IPS DF 6.9 (cell line): ENCODE results near the gene NUP85.
"Not testable (repeated sequence)": the region's sequence is repeated elsewhere in the genome, so short reads cannot be mapped to it uniquely, and the experiment has no call there.

Experiments used
- DNase-seq: peaks from one replicate; pipeline ENCODE4 v3.0.0-alpha.2; 2013; ENCODE audit warnings: low read depth, low spot score
- H3K27ac ChIP-seq: one replicate; pipeline ENCODE4 v1.5.1; 2013; ENCODE audit warnings: low read length, control low read depth
- H3K27me3 ChIP-seq: 2 replicates; pipeline ENCODE4 v1.6.1; 2013; ENCODE audit warnings: mild to moderate bottlenecking, low read length; ENCODE audit not compliant: control insufficient read depth, insufficient read depth
- H3K36me3 ChIP-seq: 2 replicates; pipeline ENCODE4 v1.6.1; 2013; ENCODE audit warnings: low read length; ENCODE audit not compliant: control insufficient read depth, insufficient read depth
- H3K4me1 ChIP-seq: 2 replicates; pipeline ENCODE4 v1.6.1; 2013; ENCODE audit warnings: low read length; ENCODE audit not compliant: control insufficient read depth, insufficient read depth
- H3K4me3 ChIP-seq: 2 replicates; pipeline ENCODE4 v1.5.1; 2013; ENCODE audit warnings: mild to moderate bottlenecking, low read length
- H3K9me3 ChIP-seq: 2 replicates; pipeline ENCODE4 v1.6.1; 2013; ENCODE audit warnings: low read length, inconsistent platforms; ENCODE audit not compliant: control insufficient read depth, insufficient read depth
- WGBS: extraction: QIAGEN DNeasy Blood & Tissue Kit; methylation state at CpG from one replicate; pipeline ENCODE4 v1.1.7; 2013; ENCODE audit warnings: mixed read lengths, missing lambda C conversion rate; ENCODE audit not compliant: insufficient read length, insufficient coverage; 5-methylcytosine and 5-hydroxymethylcytosine counted together

The NUP85 gene

DNA sequence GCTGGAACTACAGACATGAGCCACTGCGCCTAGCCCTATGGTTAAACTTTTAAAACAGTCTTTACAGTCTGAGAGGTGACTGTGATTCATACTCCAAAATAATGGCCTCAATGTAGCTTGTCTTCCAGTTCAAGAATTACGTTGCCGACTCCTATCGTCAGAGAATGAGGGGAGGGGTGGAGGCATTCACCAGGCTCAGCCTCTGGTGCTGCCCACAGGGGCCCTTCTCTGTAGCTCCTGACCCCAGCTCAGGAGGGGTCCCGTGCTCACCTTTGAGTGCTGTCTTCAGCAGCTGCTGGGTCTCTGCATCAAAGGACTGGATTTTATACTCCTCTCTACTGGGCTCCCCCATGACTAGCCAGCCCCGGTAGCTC is 64.4 kb downstream of the NUP85 start:
- DNase-seq, result no peak
- peaks cover 17% of the 10 kb centered on the region for H3K36me3 ChIP-seq
- H3K27ac ChIP-seq, result no peak overlapping the region
- peaks cover 4% of the 10 kb centered on the region; the same call in 1 of the 2 replicates for H3K4me1 ChIP-seq
- H3K9me3 ChIP-seq, result no peaks in the 10 kb centered on the region
- peak overlapping the region; percentile 45; the same call in 1 of the 2 replicates for H3K4me3 ChIP-seq
- WGBS, result no CpG with 5 or more reads among the region's 6 CpGs
- no peaks in the 10 kb centered on the region for H3K27me3 ChIP-seq

DNA sequence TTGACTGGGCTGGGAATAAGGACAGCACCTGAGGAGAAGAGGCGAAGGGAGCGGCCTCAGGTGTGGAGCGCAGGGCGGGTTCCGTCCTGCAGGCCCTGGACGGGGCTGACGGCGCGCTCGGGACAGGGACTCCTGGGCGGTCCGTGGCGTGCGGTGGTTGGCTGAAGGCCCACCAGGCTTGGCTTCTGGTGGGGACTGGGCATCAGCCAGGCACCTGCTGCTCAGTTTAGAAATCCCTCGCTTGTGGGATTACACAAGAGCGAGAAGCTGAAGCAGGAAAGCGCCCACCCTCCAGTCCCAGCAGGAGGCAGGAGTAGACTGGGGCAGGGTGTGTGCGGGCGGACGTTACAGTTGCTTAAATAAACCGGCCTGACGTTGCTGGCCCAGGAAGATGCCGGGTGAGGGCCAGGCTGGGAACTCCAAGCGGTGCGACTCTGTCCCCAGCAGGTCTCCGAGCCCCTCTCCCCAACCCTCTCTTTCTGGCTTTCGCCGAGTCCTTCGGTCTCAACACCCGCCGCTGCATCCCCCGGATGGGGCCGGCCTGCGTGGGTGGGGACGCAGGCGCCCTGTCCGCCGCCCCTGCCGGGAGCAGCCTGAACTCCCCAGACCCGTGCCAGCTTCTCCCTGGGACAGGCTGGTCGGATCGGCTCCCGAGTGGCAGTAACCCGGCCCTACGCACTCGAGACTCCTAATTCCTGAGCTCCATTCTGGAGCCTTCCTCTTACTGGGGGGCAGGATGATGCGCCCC is 64.9 kb downstream of the NUP85 start:
- H3K9me3 ChIP-seq, result no peaks in the 10 kb centered on the region
- no peaks in the 10 kb centered on the region for H3K27me3 ChIP-seq
- DNase-seq, result no peak
- H3K4me3 ChIP-seq, result peak overlapping the region; percentile 45; the same call in 1 of the 2 replicates
- WGBS, result no CpG with 5 or more reads among the region's 47 CpGs
- H3K36me3 ChIP-seq, result peaks cover 16% of the 10 kb centered on the region
- H3K27ac ChIP-seq, result no peak overlapping the region
- H3K4me1 ChIP-seq, result peaks cover 4% of the 10 kb centered on the region; the same call in 1 of the 2 replicates

DNA sequence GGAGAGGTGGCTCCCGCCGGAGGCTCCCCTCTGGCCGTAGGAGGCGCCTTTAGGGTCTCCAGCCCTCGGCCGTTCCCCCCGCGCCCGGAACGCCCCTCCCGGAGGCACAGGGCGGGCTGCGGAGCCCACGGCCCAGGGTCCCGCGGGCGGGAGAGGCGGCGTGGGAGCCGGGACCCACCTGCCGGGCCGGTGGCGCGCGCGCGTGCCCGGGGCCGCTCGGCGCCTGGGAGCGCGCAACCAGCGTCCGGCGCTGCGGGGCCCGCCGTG is 65.4 kb downstream of the NUP85 start, which contains the start of gene MIF4GD:
TSS of gene MIF4GD (minus strand) at position 266 of the 267 bp plus-strand sequence. CDS start 1,036 bp downstream, outside the sequence.
- peaks cover 4% of the 10 kb centered on the region; the same call in 1 of the 2 replicates for H3K4me1 ChIP-seq
- no peak for DNase-seq
- no peaks in the 10 kb centered on the region for H3K9me3 ChIP-seq
- no peak within 1 kb of the TSS for H3K27ac ChIP-seq
- peaks cover 11% of the 10 kb centered on the region; the same call in 1 of the 2 replicates for H3K36me3 ChIP-seq
- no CpG with 5 or more reads among the region's 39 CpGs for WGBS
- H3K4me3 ChIP-seq, result peak within 1 kb of the TSS; percentile 45
- no peaks in the 10 kb centered on the region for H3K27me3 ChIP-seq

DNA sequence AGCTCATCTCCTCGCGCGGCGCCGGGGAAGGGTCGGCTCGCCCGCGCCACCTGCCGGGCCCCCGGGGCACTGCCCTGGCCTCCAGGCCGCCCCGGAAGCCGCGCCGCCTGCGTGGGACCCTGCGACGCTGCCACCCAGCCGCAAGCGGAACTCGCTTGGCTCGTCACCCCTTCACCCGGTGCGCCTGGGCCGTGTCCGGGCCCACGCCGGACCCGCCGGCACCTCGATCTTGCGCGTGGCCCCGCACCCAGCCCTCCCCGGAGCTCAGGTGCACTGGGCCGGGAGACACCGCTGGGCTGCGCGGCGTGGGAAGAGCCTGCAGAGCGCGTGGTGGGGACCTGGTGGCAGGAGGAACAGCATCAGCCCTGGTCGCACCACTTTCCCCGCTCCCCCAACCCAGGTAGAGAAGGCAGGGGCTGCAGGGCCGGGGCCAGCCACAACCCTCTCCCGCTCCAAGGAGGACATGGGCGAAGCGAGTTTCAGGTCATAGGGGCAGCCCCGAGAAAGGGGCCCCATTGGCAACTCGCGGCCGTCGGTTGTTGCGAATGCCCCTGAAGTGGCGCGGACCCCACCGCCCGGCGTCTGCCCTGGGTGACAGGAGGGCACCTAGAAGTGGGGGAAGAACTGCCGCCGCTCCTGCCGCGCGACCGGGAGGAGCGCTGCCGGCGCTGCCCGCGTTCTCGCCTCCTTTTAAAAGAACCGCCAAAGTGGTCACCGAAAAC is 65.9 kb downstream of the NUP85 start:
- H3K27ac ChIP-seq, result no peak overlapping the region
- H3K4me1 ChIP-seq, result peaks cover 4% of the 10 kb centered on the region; the same call in 1 of the 2 replicates
- DNase-seq, result no peak
- H3K4me3 ChIP-seq, result peak overlapping the region; percentile 45
- no peaks in the 10 kb centered on the region for H3K9me3 ChIP-seq
- H3K36me3 ChIP-seq, result 0 out of 2 replicates have a peak, but pooled peaks cover 10% of the 10 kb centered on the region
- no CpG with 5 or more reads among the region's 74 CpGs for WGBS
- no peaks in the 10 kb centered on the region for H3K27me3 ChIP-seq

DNA sequence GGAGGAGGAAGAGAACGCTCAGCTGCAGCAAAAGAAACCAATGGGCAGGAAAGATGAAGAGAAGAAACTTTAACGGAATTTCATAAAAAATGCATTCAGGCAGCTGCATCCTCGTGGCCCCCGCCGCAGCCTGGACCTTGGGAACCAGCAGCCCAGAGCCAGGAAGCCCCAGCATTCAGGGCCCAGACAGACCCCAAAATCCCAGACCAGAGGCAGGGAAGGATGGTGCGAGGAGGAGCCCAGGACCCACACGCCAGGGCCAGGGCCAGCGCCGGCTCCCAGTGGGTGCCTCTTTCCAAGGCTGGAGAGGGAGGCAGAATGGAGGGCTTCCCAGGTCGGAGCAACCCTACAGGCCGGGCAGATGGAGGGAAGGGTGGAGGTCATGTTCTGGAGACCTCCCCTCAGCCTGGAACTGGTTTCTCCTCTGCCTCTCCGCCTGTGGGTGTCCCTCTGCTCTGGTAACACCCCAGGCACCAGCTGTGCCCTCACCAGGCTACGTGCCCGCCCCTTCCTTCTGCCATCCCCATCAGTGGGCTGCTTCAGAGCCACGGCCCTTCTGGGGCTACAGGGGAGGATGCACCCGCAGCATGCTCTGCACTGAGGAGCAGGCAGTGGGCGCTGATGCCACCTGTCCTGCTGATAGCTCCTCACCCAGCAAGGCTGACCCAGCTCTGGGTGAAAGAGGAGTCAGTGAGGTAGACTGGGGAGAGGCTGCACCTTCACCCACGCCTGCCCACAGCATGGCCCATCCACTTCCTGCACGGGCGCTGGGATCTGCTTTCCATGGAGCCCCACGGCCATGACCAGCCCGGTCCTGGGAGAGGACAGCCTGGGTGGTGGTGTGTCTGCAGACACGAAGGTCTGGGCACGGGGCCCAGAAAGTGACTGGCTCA is 66.7 kb downstream of the NUP85 start:
- no peaks in the 10 kb centered on the region for H3K9me3 ChIP-seq
- WGBS, result no CpG with 5 or more reads among the region's 24 CpGs
- peaks cover 4% of the 10 kb centered on the region; the same call in 1 of the 2 replicates for H3K4me1 ChIP-seq
- peak overlapping the region; percentile 45; the same call in 1 of the 2 replicates for H3K4me3 ChIP-seq
- H3K27me3 ChIP-seq, result no peaks in the 10 kb centered on the region
- no peak overlapping the region for H3K27ac ChIP-seq
- DNase-seq, result no peak
- 0 out of 2 replicates have a peak, but pooled peaks cover 4% of the 10 kb centered on the region for H3K36me3 ChIP-seq

DNA sequence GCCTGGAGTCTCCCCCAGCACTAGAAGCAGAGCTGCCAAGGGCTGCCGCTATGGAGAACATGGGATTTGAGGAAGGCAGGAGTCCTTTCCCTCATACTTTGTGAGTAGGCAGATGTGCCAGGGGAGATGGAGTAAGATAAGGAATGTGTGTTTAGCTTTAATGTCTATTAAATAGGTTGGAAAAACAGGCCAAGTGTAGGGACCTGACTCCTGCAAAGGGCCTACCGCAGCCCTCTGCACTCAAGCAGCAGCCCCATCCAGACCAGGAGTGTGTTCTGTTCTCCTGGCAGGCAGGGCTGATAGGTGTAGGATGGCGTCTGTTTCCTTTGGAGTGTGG is 67.3 kb downstream of the NUP85 start:
- H3K4me3 ChIP-seq, result no peak overlapping the region
- H3K4me1 ChIP-seq, result peaks cover 4% of the 10 kb centered on the region; the same call in 1 of the 2 replicates
- no peaks in the 10 kb centered on the region for H3K27me3 ChIP-seq
- H3K9me3 ChIP-seq, result no peaks in the 10 kb centered on the region
- H3K27ac ChIP-seq, result no peak overlapping the region
- 0 out of 2 replicates have a peak, but pooled peaks cover 6% of the 10 kb centered on the region for H3K36me3 ChIP-seq
- no CpG with 5 or more reads among the region's 3 CpGs for WGBS
- DNase-seq, result no peak

DNA sequence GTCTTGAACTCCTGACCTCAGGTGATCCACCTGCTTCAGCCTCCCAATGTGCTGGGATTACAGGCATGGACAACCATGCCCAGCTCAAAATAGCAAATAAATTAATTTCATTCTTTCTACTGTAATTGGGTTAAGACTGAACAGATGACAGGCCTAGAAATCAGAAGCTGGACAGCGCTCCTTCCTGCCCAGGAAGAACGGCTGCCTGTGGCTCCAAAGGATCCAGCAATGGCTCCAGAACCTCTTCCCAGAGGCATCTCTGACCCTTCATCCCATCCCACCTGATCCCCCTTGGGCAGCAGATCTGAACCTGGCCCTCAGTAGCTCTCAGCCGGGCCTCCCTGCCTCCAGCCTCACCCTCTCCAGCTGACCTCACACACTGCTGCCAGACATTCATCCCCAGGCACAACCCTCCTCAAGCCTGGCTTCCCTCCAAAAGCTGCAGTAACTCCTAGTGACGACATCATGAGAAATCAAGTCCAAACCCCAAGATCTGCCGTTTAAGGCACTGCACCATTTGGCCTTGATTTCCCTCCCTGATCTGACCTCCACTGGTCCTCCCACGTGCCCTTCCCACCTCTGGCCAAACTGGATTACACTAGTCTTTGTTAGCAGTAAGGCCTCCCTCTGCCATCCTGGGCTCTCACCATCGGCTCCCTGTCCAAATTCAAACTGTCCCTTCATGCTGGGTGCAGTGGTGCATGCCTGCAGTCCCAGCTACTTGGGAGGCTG is 68.7 kb downstream of the NUP85 start:
- Histone ChIP-seq H3K4me3 (no peak overlapping the region), H3K27ac (no peak overlapping the region), H3K4me1 (peaks cover 4% of the 10 kb centered on the region; the same call in 1 of the 2 replicates), H3K27me3 (no peaks in the 10 kb centered on the region), H3K9me3 (no peaks in the 10 kb centered on the region), H3K36me3 (peaks cover 6% of the 10 kb centered on the region; the same call in 1 of the 2 replicates)
- WGBS, result no CpG with 5 or more reads among the region's 7 CpGs
- DNase-seq, result no peak

DNA sequence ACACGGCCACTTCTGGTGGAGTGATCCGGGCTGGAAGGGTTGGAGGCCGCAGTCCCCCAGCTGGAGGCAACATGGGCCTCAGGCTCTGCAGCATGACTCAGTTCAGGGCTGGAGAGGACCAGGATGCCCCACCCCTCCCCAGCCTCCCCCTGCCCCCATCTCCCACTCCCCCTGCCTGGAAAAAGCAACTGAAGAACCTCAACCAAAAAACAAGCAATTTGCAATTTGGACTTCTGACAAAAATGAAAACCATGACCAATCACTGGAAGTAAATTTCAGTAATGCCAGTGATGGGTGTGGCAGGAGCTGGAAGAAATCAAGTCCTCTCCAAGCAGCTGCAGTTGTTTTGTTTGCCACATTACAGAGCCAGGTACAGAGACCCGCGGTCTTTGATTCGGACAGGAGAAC is 72.2 kb downstream of the NUP85 start:
- Histone ChIP-seq H3K4me3 (no peak overlapping the region), H3K9me3 (no peaks in the 10 kb centered on the region), H3K36me3 (peaks cover 2% of the 10 kb centered on the region; the same call in 1 of the 2 replicates), H3K27ac (no peak overlapping the region), H3K27me3 (no peaks in the 10 kb centered on the region), H3K4me1 (no peaks in the 10 kb centered on the region)
- no CpG with 5 or more reads among the region's 6 CpGs for WGBS
- no peak for DNase-seq

DNA sequence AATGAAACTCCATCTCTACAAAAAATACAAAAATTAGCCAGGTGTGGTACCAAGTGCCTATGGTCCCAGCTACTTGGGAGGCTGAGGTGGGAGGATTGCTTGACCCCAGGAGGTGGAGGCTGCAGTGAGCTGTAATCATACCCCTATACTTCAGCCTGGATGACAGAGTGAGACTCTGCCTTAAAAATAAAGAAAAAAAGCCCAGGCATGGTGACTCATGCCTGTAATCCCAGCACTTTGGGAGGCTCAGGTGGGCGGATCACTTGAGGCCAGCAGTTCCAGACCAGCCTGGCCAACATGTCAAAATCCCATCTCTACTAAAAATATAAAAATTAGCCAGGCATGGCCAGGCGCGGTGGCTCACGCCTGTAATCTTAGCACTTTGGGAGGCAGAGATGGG is 74.7 kb downstream of the NUP85 start:
- not testable (repeated sequence) for H3K4me1 ChIP-seq, H3K36me3 ChIP-seq, H3K9me3 ChIP-seq, H3K27ac ChIP-seq, H3K27me3 ChIP-seq, DNase-seq, H3K4me3 ChIP-seq
- no CpG with 5 or more reads among the region's 4 CpGs for WGBS
